Motor neuron (in vitro differentiated cells): ENCODE measurements around the gene EMILIN3. TPM values are rescaled to one million over a fixed set of nuclear protein-coding genes. Genes with fewer than 3 reads are reported as not detected.

ENCODE experiments used
- ATAC-seq, 8 experiments: fragments of 200-7000 bp; cut with Tn5 transposase; replicated peaks in 6 of 8; 2 replicates each; pipeline ENCODE4 v1.8.0; 2021; ENCODE audit warnings: mild to moderate bottlenecking in 8 of 8, moderate library complexity in 8 of 8
- H3K27ac ChIP-seq, 2 donors: fragments of 250-450 bp; sonication (Bioruptor Pico); 2 replicates each; pipeline ENCODE4 v1.9.0; 2021; ENCODE audit warnings: antibody characterized with exemption in 2 of 2, mild to moderate bottlenecking in 2 of 2, moderate library complexity in 1 of 2
- H3K4me1 ChIP-seq, 2 donors: fragments of 250-450 bp; sonication (Bioruptor Pico); replicated peaks in 1 of 2; 2 replicates each; pipeline ENCODE4 v1.6.1; 2021; ENCODE audit warnings: antibody characterized with exemption in 2 of 2, mild to moderate bottlenecking in 2 of 2, moderate library complexity in 1 of 2
- H3K4me3 ChIP-seq, 5 donors: fragments of 250-450 bp; sonication (Bioruptor Pico); 2 replicates each; pipeline ENCODE4 v1.9.0; 2021; ENCODE audit warnings: antibody characterized with exemption in 5 of 5, mild to moderate bottlenecking in 5 of 5, moderate library complexity in 4 of 5
- WGBS, 10 experiments: fragments of 450-650 bp; shearing (Covaris generic); methylation state at CpG; one replicate each; pipeline ENCODE4 v1.0.0; 2022; 5-methylcytosine and 5-hydroxymethylcytosine counted together
- in situ Hi-C, 9 experiments: fragments of 400-800 bp; cut with MboI; loops; one replicate each; pipeline ENCODE4 v1.15.0; 2021; ENCODE audit warnings: low sequenced_read_pairs in 9 of 9, low pct_unique_long_range_greater_than_20kb in 2 of 9; ENCODE audit not compliant: unreplicated experiment in 9 of 9
- total RNA-seq, 8 experiments: library from RNA; unstranded; fragments of 300-600 nt; gene quantifications; 2 replicates each; pipeline versions ENCODE4 v1.2.3 to v1.2.4, GENCODE V29; 2022

The EMILIN3 gene
- total RNA-seq, 8 experiments from 2014 or later = 0.64 to 3.2 (median 1.1) TPM

GRCh38 chr20:41347523-41348429 is 18.8 kb downstream of the EMILIN3 start:
- ATAC-seq = peak in 3 of 8 experiments; percentile 39 to 55 (median 54)
- Histone ChIP-seq H3K4me3 (no peak overlapping the region), H3K4me1 (peaks cover 0 to 7% of the 10 kb centered on the region in 2 donors), H3K27ac (no peak overlapping the region)
- WGBS, 10 experiments = 80 to 100% (median 83%) methylated on average over 1 to 8 of the region's 13 CpGs; no CpG with 5 or more reads in 4 of the 10 experiments
- in situ Hi-C loops = loop anchor here in 8 of 9 experiments (10.0 to 25.0 kb wide), 4 partner anchors 173 to 385 kb away; no protein-coding TSS in a partner anchor

- WGBS, 10 experiments = 88 to 100% (median 100%) methylated on average over 1 to 9 of the region's 17 CpGs; no CpG with 5 or more reads in 5 of the 10 experiments
- Histone ChIP-seq H3K4me3 (no peak overlapping the region), H3K4me1 (peaks cover 0 to 13% of the 10 kb centered on the region in 2 donors), H3K27ac (no peak overlapping the region)
- no peak for ATAC-seq
- in situ Hi-C loops = loop anchor here in 8 of 9 experiments (10.0 to 25.0 kb wide), 4 partner anchors 171 to 383 kb away; no protein-coding TSS in a partner anchor
Measured at GRCh38 chr20:41345729-41346067, 20.9 kb downstream of the EMILIN3 start.

- Histone ChIP-seq H3K4me3 (no peak overlapping the region), H3K4me1 (peaks cover 0 to 13% of the 10 kb centered on the region in 2 donors), H3K27ac (no peak overlapping the region)
- ATAC-seq = no peak
- in situ Hi-C loops = loop anchor here in 8 of 9 experiments (5.0 to 25.0 kb wide), 5 partner anchors 168 to 383 kb away; no protein-coding TSS in a partner anchor
- 40 to 100% (median 80%) methylated on average over 1 to 9 of the region's 11 CpGs; no CpG with 5 or more reads in 3 of the 10 experiments for WGBS, 10 experiments
Measured at GRCh38 chr20:41344938-41345728, 21.5 kb downstream of the EMILIN3 start.

GRCh38 chr20:41344477-41344876 is 22.1 kb downstream of the EMILIN3 start:
- Histone ChIP-seq H3K4me1 (peaks cover 0 to 13% of the 10 kb centered on the region in 2 donors), H3K4me3 (no peak overlapping the region), H3K27ac (no peak overlapping the region)
- in situ Hi-C loops = loop anchor here in 8 of 9 experiments (5.0 to 25.0 kb wide), 5 partner anchors 167 to 382 kb away; no protein-coding TSS in a partner anchor
- WGBS, 10 experiments = 80 to 100% (median 88%) methylated on average over 1 to 2 of the region's 4 CpGs; no CpG with 5 or more reads in 6 of the 10 experiments
- no peak for ATAC-seq

GRCh38 chr20:41342474-41343464 is 23.8 kb downstream of the EMILIN3 start:
- Histone ChIP-seq H3K4me3 (no peak overlapping the region), H3K4me1 (peaks cover 0 to 11% of the 10 kb centered on the region in 2 donors), H3K27ac (no peak overlapping the region)
- 83 to 100% methylated on average over 1 of the region's 9 CpGs; no CpG with 5 or more reads in 8 of the 10 experiments for WGBS, 10 experiments
- ATAC-seq = no peak
- in situ Hi-C loops = loop anchor here in 8 of 9 experiments (5.0 to 25.0 kb wide), 5 partner anchors 165 to 380 kb away; no protein-coding TSS in a partner anchor

- Histone ChIP-seq H3K4me3 (peak within 1 kb of the TSS in 4 of 5 donors; percentile 11 to 27 (median 20)), H3K4me1 (peaks cover 0 to 7% of the 10 kb centered on the region in 2 donors), H3K27ac (no peak within 1 kb of the TSS)
- ATAC-seq = peak; percentile 85 to 95 (median 90)
- in situ Hi-C loops = loop anchor here in 8 of 9 experiments (5.0 to 25.0 kb wide), 5 partner anchors 163 to 378 kb away; no protein-coding TSS in a partner anchor
- WGBS, 10 experiments = 0 to 33% (median 4%) methylated on average over 1 to 5 of the region's 33 CpGs; no CpG with 5 or more reads in 5 of the 10 experiments
Measured at GRCh38 chr20:41340327-41341055, 26.1 kb downstream of the EMILIN3 start, which contains the start of gene LPIN3. Gene LPIN3, plus strand, starts transcription at chr20:41340821. Its CDS starts 4,983 bp downstream, at chr20:41345804.

- peak; percentile 67 to 85 (median 75) for ATAC-seq
- in situ Hi-C loops = loop anchor here (5.0 to 25.0 kb wide), 6 partner anchors 163 to 378 kb away; no protein-coding TSS in a partner anchor
- Histone ChIP-seq H3K27ac (no peak overlapping the region), H3K4me3 (peak overlapping the region in 4 of 5 donors; percentile 11 to 27 (median 20)), H3K4me1 (peaks cover 0 to 7% of the 10 kb centered on the region in 2 donors)
- WGBS, 10 experiments = 0 to 43% (median 1%) methylated on average over 4 to 11 of the region's 25 CpGs; no CpG with 5 or more reads in 2 of the 10 experiments
Measured at GRCh38 chr20:41339957-41340326, 26.7 kb downstream of the EMILIN3 start.

- WGBS, 10 experiments = 88 to 100% (median 94%) methylated on average over 1 to 4 of the region's 4 CpGs; no CpG with 5 or more reads in 2 of the 10 experiments
- peaks cover 0 to 7% of the 10 kb centered on the region in 2 donors for H3K4me1 ChIP-seq
- ATAC-seq = no peak
- in situ Hi-C loops = loop anchor here (10.0 to 25.0 kb wide), 5 partner anchors 162 to 375 kb away; no protein-coding TSS in a partner anchor
- H3K27ac ChIP-seq = no peak overlapping the region
- H3K4me3 ChIP-seq = no peak overlapping the region
Measured at GRCh38 chr20:41336711-41337492, 29.7 kb downstream of the EMILIN3 start.

- no peak for ATAC-seq
- H3K4me1 ChIP-seq = peaks cover 0 to 2% of the 10 kb centered on the region in 2 donors
- H3K27ac ChIP-seq = no peak overlapping the region
- H3K4me3 ChIP-seq = no peak overlapping the region
- WGBS, 10 experiments = 63 to 100% methylated on average over 1 of the region's 1 CpG; no CpG with 5 or more reads in 8 of the 10 experiments
- in situ Hi-C loops = loop anchor here (10.0 to 25.0 kb wide), 5 partner anchors 161 to 373 kb away; no protein-coding TSS in a partner anchor
Measured at GRCh38 chr20:41335591-41335990, 31.0 kb downstream of the EMILIN3 start.
